Fibroblast of skin of scalp (primary cell): ENCODE data around the gene ACOD1. TPM values are rescaled to one million over a fixed set of nuclear protein-coding genes. Genes with fewer than 3 reads are reported as not detected.
A peak's percentile ranks its signal among the peaks of the same experiment; 100 is the strongest.
"Not testable (repeated sequence)": the region's sequence is repeated elsewhere in the genome, so short reads cannot be mapped to it uniquely, and the experiment has no call there.

ENCODE experiments used
- DNase-seq: peaks from one replicate; pipeline ENCODE4 v3.0.0-alpha.2; 2013
- polyA plus RNA-seq, 2 experiments: library from polyadenylated mRNA; unstranded; fragments of 120-200 nt; gene quantifications; one replicate each; pipeline ENCODE4 v1.2.1, GENCODE V29; 2013; ENCODE audit not compliant: insufficient read length in 2 of 2

Gene ACOD1
- not detected for polyA plus RNA-seq (2013, experiment 1 of 2; ENCODE audit: insufficient read length)
- not detected for polyA plus RNA-seq (2013, experiment 2 of 2; ENCODE audit: insufficient read length)

DNA sequence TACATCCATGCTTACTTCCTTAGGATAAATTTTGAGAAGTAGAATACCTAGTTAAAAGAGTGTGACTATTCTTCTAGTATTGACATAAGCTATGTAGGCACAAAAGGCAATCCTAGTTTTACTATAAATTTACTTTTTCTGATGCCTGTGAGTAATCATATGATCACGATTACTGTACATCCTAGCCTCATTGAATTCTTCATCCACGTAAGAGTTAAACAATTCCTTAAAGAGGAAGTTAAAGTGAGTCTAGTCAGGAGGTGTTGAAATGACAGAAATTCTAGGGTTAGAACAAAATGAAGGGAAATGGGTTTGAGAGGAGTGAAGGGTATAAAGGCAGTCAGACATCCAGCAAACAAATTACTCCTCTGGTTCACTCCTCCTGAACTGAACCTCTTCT lies at the start of gene ACOD1:
Gene ACOD1, plus strand, starts transcription at position 363 of the 400 bp plus-strand sequence. CDS start 48 bp downstream, outside the sequence.
- no peak for DNase-seq

DNA sequence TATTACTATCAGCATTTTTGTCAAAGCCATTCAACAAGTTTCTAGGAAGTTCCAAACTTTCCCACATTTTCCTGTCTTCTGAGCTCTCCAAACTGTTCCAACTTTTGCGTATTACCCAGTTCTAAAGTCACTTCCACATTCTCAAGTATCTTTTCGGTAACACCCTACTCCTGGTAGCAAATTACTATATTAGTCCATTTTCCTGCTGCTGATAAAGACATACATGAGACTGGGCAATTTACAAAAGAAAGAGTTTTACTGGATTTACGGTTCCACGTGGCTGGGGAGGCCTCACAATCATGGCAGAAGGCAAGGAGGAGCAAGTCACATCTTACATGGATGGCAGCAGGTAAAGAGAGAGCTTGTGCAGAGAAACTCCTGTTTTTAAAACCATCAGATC lies 49.2 kb upstream of the ACOD1 start:
- not testable (repeated sequence) for DNase-seq

DNA sequence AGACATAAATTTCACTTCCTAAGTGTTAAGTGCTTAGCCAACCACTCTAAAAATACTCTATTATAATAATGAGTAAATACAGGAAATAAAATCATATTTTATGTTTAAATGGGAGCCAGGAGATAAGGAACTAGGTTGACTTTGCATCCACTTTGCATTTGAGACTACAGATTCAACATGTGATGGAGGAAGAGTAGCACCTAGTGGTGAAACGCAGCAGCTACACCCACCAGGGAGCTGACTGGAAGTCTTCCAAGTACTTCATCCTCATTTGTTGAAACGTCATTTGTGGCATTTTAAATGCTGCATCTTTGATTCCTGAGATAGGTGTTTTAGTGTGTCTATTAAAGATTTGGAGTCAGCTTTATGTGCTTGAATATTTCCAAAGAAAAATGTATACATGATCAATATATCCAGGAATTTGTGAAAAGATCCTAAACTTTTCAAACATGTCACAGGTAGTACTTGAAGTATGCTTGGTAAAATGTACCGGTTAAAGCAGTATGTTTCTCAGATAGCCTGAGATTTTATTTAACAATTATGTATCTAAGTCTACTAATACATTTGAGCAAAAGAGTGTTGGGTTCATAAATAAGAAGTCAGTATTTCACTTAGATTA lies 44.7 kb upstream of the ACOD1 start:
- DNase-seq, result peak; percentile 74

DNA sequence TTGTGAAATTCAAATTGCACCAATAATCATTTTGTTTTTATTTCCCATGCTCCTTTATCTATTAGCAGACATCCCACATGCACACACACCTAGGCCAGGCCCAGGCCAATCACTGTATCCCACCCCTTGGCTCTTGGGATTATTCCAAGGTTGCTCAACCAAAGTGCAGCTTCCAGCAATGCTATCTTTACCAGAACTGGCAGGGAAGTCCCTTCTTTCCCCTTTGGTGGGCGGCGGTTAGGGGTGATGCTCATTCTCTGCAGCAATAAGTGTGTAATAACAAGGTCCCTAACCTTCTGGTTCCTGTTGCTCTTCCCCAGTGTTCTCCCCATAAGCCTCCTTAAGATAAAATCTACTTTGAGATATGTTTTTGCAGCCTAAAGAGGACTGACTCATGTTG lies 43.8 kb upstream of the ACOD1 start:
- no peak for DNase-seq

DNA sequence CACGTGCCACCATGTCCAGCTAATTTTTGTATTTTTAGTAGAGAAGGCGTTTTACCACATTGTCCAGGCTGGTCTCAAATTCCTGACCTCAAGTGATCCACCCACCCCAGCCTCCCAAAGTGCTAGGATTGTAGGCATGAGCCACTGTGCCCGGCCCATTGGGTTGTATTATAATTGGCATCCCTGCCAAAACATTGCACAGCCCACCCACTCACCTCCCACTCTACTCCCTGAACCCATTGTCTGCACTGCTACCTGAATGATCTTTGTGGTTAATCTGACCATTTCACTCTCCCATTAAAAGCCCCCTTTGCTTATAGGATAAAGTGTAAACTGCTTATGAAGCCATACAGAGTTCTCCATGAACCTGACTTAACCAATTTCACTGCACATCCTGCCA lies 35.8 kb upstream of the ACOD1 start:
- no peak for DNase-seq

DNA sequence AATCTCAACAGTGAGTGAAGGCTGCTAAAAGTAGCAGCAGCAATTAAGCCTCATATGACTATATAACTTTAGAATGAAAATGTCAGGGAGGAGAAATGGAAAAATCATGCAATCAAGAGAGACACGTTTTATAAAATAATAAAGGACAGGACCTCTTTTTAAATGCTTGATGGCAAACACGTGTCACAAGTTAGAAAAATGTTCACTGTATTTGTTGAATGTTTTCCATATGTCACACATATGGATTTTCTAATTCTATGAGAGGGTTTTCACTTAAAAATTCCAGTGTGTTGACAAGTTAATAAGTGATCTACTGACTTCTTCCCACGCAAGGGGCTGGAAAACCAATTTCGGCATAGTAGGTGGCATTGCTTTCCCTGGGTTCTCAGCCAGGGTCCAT lies 34.4 kb upstream of the ACOD1 start:
- DNase-seq, result peak; percentile 47

DNA sequence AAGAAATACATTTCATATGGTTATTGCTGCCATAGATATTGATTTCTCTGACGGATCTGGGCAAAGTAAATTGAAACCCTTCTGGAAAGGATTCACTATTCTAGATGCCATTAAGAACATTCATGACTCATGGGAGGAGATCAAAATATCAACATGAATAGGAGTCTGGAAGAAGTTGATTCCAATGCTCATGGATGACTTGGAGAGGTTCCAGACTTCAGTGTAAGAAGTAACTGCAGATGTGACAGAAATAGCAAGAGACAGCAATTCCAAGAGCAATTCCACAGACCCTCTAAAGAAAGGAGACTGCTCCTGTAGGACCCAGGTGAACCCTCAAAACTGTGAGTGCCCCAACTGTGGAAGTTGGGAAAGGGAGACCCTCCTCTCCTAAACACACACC lies 31.2 kb upstream of the ACOD1 start:
- DNase-seq, result peak; percentile 67

DNA sequence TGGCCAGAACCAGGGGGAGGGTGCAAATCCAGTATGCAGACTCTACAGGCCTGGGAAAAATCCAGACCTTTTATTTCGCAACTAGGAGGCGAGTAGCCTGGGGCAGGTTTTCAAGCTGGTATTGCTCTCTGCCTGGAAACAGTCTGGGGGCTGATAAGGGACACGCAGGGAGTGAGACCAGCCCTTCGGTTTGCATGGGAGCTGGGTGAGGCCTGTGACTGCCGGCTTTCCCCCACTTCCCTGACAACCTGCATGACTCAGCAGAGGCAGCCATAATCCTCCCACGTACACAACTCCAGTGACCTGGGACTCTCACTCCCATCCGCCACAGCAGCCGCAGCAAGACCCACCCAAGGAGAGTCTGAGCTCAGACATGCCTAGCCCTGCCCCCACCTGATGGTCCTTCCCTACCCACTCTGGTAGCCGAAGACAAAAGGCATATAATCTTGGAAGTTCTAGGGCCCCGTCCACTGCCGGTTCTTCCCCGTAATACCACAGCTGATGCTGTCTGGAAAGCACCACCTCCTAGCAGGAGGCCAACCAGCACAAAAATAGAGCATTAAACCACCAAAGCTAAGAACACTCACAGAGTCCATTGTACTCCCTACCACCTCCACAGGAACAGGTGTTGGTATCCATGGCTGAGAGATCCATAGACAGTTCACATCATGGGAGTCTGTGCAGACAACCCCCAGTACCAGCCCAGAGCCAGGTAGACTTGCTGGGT lies 30.4 kb upstream of the ACOD1 start:
- DNase-seq, result not testable (repeated sequence)

DNA sequence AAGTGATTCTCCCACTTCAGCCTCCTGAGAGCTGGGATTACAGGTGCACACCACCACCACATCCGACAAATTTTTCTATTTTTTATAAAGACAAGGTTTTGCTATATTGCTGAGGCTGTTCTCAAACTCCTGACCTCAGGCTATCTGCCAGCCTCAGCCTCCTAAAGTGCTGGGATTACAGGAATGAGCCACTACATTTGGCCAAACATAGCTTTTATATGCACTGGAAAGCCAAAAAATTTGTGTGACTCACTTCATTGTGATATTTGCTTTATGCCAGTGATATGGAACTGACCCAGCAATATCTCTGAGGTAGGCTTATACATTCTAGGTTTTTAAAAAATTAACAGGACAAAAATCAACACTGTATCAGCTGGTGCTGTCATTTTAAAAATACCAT lies 26.8 kb upstream of the ACOD1 start:
- DNase-seq, result no peak

DNA sequence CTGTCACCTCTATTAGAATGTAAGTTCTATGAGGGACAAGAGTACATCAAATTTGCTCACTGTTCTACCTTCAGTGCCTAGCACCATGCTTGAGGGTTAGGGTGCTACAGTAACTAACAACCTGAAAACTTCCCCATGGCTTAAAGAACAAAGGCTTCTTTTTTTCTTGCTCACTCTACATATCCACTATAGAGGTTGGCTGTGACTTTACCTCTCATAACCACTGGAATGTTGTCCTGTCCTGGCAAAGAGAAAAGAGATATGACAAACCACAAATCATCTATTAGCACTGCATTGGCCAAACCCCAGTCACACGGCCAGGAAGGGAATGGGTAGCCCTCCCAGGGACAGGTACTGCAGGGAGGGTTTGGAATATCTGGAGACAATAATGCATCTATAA lies 23.2 kb upstream of the ACOD1 start:
- no peak for DNase-seq

DNA sequence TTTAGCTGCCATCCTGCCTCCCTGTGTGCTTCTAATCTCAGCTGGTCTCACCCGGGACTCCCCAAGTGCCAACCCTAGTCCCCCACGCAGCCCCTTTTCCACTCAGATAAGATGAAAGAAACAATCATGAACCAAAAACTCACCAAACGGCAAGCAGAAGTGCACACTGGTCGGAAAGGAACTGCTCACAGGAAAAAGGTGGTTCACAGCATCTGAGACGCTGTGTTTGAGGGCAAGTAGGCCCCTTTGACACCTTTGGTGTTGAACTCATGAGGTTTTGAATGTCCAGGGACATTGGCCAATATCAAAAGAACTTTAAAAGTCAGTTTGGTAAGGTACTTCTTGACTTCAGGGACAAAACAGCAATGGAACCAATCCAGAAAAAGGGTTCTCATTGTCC lies 20.4 kb upstream of the ACOD1 start:
- no peak for DNase-seq

DNA sequence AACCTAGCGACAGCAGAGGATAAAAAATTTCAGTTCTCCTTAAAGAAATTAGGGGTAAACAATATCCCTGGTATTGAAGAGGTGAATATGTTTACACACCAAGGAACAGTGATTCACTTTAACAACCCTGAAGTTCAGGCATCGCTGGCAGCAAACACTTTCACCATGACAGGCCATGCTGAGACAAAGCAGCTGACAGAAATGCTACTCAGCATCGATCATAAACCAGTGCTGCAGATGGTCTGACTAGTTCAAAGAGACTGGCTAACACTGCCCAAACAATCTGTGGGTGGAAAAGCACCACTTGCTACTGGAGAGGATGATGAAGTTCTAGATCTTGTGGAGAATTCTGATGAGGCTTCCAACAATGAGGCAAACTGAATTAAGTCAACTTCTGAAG lies 19.9 kb upstream of the ACOD1 start:
- no peak for DNase-seq

DNA sequence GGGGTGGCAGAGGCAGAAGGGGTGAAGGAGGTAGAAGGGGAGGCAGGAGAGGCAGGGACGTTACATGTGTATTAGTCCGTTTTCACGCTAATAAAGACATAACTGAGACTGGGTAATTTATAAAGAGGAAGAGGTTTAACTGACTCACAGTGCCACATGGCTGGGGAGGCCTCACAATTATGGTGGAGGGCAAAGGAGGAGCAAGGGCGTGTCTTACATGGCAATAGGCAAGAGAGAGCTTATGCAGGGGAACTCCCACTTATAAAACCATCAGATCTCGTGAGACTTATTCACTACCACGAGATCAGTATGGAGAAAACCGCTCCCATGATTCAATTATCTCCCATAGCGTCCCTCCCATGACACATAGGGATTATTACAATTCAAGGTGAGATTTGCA lies 19.0 kb upstream of the ACOD1 start:
- no peak for DNase-seq

DNA sequence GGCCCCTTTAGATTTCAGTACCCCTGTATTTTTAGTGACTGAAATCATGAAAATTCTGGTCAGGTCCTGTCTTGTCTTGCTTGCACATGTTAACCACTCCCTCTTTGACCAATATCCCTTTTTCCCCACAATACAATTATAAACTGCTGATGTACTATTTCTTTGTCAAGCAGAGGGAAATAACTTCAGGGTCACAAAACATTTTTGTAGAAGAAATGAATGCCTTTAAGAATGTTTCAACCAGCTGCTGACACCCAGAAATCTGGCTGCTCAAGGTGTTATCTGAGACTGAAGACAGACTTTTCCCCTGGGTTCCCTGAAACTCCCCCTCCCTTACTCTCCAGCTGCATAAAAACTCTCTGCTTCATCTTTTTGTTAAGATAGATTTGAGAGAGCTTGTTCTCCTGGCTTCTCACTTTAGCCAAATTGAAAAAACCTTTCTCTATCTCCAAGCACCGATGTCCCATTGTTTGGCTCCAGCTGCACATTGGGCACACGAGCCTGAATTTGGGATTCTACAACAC lies 18.4 kb upstream of the ACOD1 start:
- no peak for DNase-seq

DNA sequence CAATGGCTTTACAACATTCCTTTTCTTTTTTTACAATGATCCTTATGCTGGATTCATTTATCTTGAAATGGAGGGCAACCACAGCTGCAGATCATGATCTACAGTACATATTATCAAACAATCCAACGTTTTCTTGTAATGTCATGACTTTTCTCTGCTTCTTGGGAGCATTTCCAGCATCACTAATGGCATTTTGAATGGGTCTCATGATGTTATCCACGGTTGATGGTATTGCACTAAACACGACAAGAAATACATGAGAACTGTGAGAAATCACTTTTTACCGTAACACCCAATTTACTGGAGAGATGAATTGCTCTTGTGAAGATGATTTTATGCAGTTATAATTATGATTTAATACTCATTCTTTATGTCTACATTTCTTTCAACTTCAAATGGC lies 16.2 kb upstream of the ACOD1 start:
- DNase-seq, result no peak

DNA sequence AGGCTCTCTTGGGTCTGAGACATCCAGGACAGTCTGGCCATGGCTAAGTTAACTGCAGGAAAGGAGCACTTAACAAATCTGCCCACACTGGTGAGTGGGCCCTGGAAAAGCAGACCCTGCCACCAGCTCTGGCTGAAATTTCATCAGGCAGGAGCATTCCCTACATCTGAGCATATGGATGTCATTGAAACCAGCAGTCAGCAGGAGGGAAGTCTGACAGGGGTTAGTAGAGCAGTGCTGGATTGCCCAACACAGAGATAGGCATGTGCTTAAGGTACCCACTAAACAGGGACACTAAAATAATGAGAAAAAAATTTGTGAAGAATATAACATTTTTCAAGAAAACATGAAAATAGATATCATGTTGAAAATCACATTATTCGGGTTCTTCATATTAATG lies 13.6 kb upstream of the ACOD1 start:
- DNase-seq, result peak; percentile 46

DNA sequence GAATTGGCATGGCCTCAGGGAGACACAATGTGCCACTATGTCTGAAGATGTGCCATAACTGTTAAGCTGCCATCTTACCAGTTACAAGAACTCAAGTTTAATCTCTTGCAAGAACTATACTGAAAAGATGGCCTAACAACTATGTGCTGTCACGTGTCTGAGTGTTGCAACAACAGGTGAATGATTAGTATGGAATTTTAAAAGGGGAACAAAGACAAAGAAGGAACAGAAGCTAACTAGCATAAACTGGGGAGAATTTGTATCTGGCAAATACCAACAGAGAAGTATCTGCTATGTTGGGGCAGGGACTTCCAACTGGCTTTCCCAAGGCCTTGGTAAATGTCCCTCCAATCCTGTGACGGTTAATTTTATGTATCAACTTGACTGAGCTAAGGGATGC lies 11.5 kb upstream of the ACOD1 start:
- no peak for DNase-seq

DNA sequence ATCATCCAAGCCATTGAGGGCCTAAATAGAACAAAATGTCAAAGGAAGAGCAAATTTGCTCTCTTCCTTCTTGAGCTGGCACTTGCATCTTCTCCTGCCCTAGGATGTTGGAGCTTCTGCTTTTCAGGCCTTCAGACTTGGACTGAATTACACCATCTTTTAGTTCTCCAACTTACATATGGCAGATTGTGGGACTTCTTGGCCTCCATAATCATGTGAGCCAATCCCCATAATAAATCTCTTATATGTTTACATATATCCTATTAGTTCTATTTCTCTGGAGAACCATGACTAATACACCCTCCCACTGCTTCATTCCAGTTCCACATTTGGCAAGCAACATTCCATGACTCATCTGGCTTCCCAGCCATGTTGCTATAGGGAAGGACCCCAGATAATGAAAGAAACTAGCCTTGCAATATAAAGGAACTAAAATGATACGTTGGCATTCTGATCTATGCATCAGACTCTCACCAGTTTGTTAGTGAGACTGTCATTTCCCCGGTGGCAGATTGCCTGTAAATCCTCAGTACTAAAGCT lies 11.0 kb upstream of the ACOD1 start:
- peak; percentile 98 for DNase-seq

DNA sequence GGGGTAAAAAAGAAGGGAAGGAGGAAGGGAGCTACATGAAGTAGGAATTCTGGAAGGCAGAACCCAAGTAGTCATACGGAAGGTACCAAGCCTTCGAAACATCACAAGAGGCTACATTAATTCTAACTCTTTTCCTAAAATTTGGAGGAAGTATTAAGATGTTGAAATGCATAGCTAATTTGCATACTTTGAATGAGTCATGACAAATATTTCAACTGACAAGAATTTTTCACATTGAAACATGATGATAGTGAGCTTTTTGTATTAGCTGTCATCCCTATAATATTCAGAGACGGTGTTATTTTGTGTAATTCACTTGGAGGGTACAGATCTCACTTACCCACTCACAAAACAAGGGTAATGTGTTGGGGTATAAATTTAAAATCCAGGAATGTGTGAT lies 9.1 kb upstream of the ACOD1 start:
- peak; percentile 75 for DNase-seq

DNA sequence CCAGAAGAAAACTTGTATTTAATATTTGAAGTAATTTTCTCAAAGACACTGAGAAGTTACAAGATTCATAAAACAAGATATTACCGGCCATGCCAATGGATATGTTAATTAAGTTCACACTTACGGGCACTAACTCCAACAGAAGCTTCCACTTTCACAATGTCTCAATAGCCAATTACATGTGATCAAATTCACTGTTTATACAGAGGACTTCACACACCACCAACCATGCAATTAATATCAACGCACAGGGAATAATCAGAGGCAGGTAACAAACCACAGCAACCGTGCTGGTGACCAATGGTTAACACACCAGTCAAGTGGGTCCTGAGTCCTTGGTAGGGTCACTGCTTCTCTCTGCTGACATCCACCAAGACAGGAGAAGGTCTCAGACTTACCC lies 5.9 kb upstream of the ACOD1 start:
- no peak for DNase-seq

DNA sequence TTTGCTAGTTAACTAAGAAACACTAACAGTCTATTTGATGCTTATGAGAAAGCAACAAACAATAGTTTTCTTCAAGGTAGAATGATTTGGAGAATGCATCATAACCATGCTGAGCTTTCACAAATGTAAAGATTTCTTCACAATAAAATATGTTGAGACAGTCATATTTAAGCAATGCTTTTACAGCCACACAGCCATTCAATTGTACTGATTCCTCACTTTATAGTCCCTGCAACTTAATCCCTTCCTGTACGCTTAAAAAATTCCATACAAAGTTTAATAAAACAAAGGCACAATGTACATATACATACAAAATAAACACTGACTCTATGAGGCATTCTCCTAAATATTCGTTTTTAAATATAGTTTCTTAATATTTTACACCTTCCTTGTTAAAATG lies 4.7 kb upstream of the ACOD1 start:
- DNase-seq, result no peak

DNA sequence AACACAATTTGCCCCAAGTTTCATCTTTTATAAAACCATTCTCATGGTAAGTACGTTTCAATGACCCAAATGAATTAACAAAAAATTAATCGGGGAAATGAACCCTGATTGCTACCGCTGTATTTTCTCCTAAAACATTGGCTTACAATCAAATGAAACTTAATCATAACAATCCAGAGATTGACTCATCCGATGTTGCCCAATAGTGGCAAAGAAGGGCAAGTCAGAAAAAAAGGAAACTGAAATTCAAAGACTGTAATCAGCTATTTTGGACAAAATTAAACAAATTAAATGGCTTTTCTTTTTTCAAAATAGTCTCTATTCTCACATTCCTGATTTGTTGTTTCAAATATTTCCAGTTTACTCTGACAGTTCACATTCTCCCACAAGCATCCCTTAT lies 3.9 kb upstream of the ACOD1 start:
- DNase-seq, result peak; percentile 56

DNA sequence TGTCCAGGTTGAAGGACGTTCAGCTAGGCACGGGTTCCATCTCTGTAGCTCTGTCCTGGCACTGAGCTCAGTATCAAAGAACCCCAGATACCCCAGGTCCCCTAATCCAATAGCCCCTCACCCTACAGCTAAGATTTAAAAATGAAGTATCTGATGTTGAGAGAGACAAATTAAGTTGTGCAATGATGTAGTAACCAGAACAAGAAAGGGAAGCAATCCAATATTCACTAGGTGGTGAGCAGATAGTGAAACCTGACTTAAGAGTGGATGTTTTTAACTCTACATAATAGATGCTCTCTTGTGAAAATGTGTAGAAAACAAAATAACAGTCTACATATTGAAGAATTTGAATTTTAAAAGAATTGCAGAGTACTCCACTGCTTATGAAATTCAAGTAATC lies 1.8 kb downstream of the ACOD1 start:
- no peak for DNase-seq

DNA sequence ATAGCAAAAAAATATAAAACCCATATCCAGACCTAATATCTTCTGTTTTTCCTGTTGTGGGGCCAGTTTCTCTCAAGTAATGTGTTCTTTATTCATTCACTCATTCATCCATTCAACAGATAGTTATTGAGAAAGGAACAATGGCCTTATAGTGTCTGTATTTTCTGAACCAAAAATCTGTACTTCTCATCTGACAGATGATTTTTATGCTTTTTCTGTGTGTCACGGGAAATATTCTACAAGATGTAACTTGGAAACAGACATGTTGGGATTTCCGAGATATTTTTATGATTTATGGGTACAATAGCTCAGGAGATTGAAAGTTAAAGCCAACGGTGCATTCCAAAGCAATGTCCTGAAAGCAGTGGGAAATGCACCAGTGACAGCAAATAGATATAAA lies 5.7 kb downstream of the ACOD1 start:
- DNase-seq, result no peak
